ENCODE results near the gene POLE4.

The POLE4 gene

DNA sequence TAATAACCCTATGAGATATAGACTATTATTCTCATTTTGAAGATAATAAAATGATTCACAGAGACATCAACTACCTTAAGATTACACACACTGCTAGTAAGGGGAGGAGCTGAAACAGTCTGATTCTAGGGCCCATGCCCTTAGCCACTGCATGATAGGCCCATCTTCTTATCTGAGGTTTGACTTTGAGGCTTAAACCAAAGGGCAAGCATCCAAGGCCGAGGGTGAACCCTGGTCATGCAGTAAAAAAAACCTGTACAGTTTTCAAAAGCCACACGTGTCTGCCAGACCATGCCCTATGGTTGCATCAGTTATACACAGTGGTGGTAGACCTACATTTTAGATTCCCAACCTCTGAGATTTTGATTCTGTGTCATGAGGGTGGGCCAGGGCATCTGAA, 44.8 kb downstream of the POLE4 start:
- DNase-seq, result no peak

DNA sequence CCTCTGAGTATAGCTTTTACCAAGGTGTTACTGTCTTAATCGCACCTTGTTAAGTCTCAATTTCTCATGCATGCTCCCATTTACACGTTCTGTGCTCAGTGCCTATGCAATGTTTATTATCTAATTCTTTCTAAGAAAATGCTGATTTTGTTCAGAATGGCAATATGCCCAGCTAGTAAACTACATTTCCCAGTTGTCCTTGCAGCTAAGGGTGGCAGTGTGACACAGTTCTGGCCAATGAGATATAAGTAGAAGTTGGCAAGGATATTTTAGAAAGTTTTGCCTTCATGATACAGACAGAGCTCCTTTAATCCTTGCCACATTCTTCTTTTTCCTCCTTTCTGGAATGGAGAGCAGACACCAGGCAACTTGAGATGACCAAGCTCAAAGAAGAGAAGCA, 45.3 kb downstream of the POLE4 start:
- no peak for DNase-seq

DNA sequence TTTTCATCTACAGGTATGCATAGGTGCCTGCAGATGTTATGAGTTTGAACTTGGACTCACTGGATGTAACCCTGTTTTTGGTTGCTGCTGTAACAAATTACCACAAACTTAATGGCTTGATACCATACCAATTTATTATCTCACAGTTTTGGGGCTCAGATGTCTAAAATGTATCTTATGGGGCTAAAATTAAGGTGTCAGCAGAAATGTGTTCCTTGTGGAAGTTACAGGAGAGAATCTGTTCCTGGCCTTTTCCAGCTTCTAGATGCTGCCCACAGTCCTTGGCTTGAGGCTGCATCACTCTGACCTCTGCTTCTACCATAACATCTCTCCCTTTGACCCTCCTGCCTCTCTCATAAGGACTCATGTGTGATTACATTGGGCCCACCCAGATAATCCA, 47.6 kb downstream of the POLE4 start:
- DNase-seq, result no peak

DNA sequence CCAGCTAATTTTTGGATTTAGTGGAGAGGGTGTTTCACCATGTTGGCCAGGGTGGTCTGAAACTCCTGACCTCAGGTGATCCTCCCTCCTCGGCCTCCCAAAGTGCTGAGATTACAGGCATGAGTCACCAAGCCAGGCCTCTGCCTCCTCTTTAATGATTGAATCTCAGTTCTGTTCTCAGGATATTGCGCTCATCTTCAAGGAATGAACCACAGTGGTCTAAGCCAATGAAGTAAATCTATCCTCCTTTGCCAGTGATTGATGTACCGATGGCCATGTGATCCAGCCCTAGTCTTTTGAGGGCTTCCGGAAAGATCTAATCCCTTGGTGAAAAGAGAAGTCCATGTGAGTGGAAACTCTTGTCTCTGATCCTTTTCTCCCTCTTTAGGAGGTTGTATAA, 48.6 kb downstream of the POLE4 start:
- no peak for DNase-seq

DNA sequence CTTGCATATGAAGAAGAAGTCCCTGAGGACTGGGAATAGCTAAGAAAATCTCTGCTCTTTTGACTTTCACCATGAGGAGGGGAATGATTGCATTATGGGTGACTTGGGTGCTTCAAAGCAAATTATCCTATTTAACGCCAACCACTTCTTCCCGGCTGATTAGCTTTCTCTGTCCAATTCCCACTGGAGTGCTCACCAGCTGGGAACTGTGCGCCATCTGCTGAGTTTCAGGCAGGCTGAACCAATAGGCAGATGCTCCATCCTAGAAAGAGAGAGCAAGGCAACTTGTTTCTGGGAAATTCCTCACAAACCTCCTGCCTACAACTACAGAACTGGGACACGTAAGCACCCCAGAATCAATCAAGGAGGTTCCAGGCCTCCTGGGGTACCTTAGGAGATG, 49.4 kb downstream of the POLE4 start:
- peak; percentile 80 for DNase-seq

DNA sequence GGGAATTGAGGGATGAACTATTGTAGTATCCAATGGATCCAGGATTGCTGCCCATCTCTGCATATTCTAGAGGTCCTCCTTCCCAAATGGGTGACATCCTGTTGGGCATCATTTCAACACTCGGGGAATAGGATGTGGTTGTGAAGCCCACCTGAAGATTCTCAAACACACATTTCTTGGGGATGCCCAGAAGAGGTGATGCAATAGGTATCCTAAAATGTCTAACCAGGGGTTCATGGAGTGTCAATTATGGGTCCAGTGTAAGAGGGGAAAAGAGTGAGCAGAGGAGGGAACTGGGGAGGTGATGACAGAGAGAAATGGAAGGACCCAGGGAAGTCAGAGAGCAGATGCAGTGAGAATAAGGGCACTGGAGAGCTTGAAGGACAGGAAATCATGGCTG, 52.1 kb downstream of the POLE4 start:
- DNase-seq, result no peak

DNA sequence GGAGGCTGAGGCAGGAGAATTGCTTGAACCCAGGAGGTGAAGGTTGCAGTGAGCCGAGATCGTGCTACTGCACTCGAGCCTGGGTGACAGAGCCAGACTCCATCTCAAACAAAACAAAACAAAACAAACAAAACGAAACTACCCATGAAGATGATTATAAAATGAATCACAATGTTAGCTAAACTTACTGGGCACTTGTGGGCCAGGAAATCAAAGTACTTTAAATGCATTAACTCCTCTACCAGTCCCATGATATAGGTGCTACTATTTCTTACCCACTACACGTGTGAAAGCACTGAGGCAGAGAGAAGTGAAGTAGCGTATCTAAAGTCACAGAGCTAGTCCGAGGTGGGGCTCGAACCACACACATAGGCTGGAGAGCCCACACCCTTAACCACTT, 53.6 kb downstream of the POLE4 start:
- no peak for DNase-seq

DNA sequence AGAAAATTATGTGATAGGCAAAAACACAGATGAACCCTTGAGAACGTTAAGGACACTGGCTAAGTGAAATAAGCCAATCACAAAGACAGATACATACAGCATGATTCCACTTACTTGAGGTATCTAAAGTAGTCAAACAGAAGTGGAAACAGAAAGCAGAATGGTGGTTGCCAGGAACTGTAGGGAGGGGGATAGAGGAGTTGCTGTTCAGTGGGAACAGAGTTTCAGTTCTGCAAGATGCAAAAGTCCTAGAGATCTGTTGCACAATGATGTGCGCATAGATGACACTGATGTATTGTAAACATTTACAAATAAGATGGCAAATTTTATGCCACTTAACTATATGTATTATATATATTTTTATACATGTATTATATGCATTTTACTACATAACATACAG, 59.7 kb downstream of the POLE4 start:
- no peak for DNase-seq
